ENCODE measurements around the gene GALNT4.
A peak's percentile ranks its signal among the peaks of the same experiment; 100 is the strongest.

Gene GALNT4

GRCh38 chr12:89524541-89525304, at the start of gene GALNT4:
Gene GALNT4, minus strand, starts transcription at chr12:89524796. Its CDS starts 247 bp downstream, at chr12:89524549.
- peak; percentile 76 to 86 for DNase-seq

- DNase-seq, result no peak
Measured at GRCh38 chr12:89573051-89573810, 48.6 kb upstream of the GALNT4 start.

- DNase-seq, result no peak
Measured at GRCh38 chr12:89571491-89572195, 47.0 kb upstream of the GALNT4 start.

GRCh38 chr12:89568484-89568883, 43.9 kb upstream of the GALNT4 start:
- no peak for DNase-seq

- no peak for DNase-seq
Measured at GRCh38 chr12:89567691-89568239, 43.2 kb upstream of the GALNT4 start.

- no peak for DNase-seq
Measured at GRCh38 chr12:89566615-89567014, 42.0 kb upstream of the GALNT4 start.

GRCh38 chr12:89565002-89565401, 40.4 kb upstream of the GALNT4 start:
- no peak for DNase-seq

GRCh38 chr12:89559753-89560152, 35.2 kb upstream of the GALNT4 start:
- DNase-seq, result no peak

- no peak for DNase-seq
Measured at GRCh38 chr12:89556976-89557375, 32.4 kb upstream of the GALNT4 start.

GRCh38 chr12:89552376-89552775, 27.8 kb upstream of the GALNT4 start:
- DNase-seq, result no peak

GRCh38 chr12:89551747-89552146, 27.2 kb upstream of the GALNT4 start:
- no peak for DNase-seq

GRCh38 chr12:89547101-89547500, 22.5 kb upstream of the GALNT4 start:
- DNase-seq, result no peak

GRCh38 chr12:89546151-89546550, 21.6 kb upstream of the GALNT4 start:
- DNase-seq, result no peak

- peak in 1 of 2 donors; percentile 47 for DNase-seq
Measured at GRCh38 chr12:89544681-89545184, 20.1 kb upstream of the GALNT4 start.

GRCh38 chr12:89544022-89544421, 19.4 kb upstream of the GALNT4 start:
- DNase-seq, result no peak

GRCh38 chr12:89542912-89543592, 18.5 kb upstream of the GALNT4 start:
- peak in 1 of 2 donors; percentile 76 for DNase-seq

GRCh38 chr12:89542236-89542635, 17.6 kb upstream of the GALNT4 start:
- no peak for DNase-seq

GRCh38 chr12:89540586-89540985, 16.0 kb upstream of the GALNT4 start:
- DNase-seq, result no peak

GRCh38 chr12:89539426-89540223, 15.0 kb upstream of the GALNT4 start:
- DNase-seq, result no peak

GRCh38 chr12:89538897-89539296, 14.3 kb upstream of the GALNT4 start:
- no peak for DNase-seq

- no peak for DNase-seq
Measured at GRCh38 chr12:89537389-89537788, 12.8 kb upstream of the GALNT4 start.

- DNase-seq, result peak in 1 of 2 donors; percentile 75
Measured at GRCh38 chr12:89529738-89530137, 5.1 kb upstream of the GALNT4 start.

Measured in bone marrow (tissue), 2 donors.